Mesenchymal stem cell (in vitro differentiated cells and primary cell): Measurements from ENCODE around the gene ATP8B4.

ENCODE experiments used
- DNase-seq: peaks from one replicate; pipeline ENCODE4 v3.0.0-alpha.2; 2013
- H2AFZ ChIP-seq: one replicate; pipeline ENCODE4 v1.6.1; 2013; ENCODE audit warnings: low read depth, mild to moderate bottlenecking, control low read depth, inconsistent platforms, low read length, moderate library complexity
- H2AK5ac ChIP-seq: 2 replicates; pipeline ENCODE4 v1.6.1; 2013; ENCODE audit warnings: low read length, moderate library complexity, mild to moderate bottlenecking, inconsistent platforms; ENCODE audit not compliant: severe bottlenecking
- H2BK120ac ChIP-seq: one replicate; pipeline ENCODE4 v1.6.1; 2013; ENCODE audit warnings: low read depth, mild to moderate bottlenecking, inconsistent platforms, low read length, moderate library complexity
- H2BK12ac ChIP-seq, 2 experiments: one replicate each; pipeline ENCODE4 v1.6.1; 2013; ENCODE audit warnings: inconsistent platforms in 2 of 2, low read length in 2 of 2, mild to moderate bottlenecking in 2 of 2, moderate library complexity in 2 of 2, control low read depth in 1 of 2
- H2BK15ac ChIP-seq: one replicate; pipeline ENCODE4 v1.6.1; 2013; ENCODE audit warnings: mild to moderate bottlenecking, low read depth, inconsistent platforms; ENCODE audit not compliant: poor library complexity, severe bottlenecking
- H2BK5ac ChIP-seq: 2 replicates; pipeline ENCODE4 v1.6.1; 2013; ENCODE audit warnings: low read depth, mild to moderate bottlenecking, low read length, control low read depth, inconsistent platforms; ENCODE audit not compliant: poor library complexity, severe bottlenecking
- H3K14ac ChIP-seq, 2 experiments: one replicate each; pipeline ENCODE4 v1.6.1; 2013; ENCODE audit warnings: inconsistent platforms in 2 of 2, low read length in 2 of 2, control low read depth in 1 of 2, mild to moderate bottlenecking in 1 of 2, moderate library complexity in 1 of 2
- H3K18ac ChIP-seq, 2 experiments: one replicate each; pipeline ENCODE4 v1.6.1; 2013; ENCODE audit warnings: inconsistent platforms in 2 of 2, low read length in 2 of 2, control low read depth in 1 of 2, low read depth in 1 of 2, mild to moderate bottlenecking in 1 of 2
- H3K23ac ChIP-seq, 2 experiments: one replicate each; pipeline ENCODE4 v1.6.1; 2013; ENCODE audit warnings: inconsistent platforms in 2 of 2, low read length in 2 of 2, mild to moderate bottlenecking in 2 of 2, moderate library complexity in 2 of 2, control low read depth in 1 of 2
- H3K27ac ChIP-seq: 2 replicates; pipeline ENCODE4 v1.5.1; 2013; ENCODE audit warnings: mild to moderate bottlenecking, moderate library complexity, low read length, control low read depth, inconsistent platforms; ENCODE audit not compliant: poor library complexity, severe bottlenecking
- H3K27me3 ChIP-seq, 2 experiments: 2 replicates each; pipeline versions ENCODE4 v1.6.1 to v1.7.0; 2013; ENCODE audit warnings: low read length in 2 of 2, mild to moderate bottlenecking in 2 of 2, moderate library complexity in 2 of 2, control low read depth in 1 of 2, inconsistent platforms in 1 of 2; ENCODE audit not compliant: control insufficient read depth in 1 of 2, insufficient read depth in 1 of 2
- H3K36me3 ChIP-seq, 2 experiments: 2 replicates each; pipeline versions ENCODE4 v1.6.1 to v1.7.0; 2013; ENCODE audit warnings: low read length in 2 of 2, control low read depth in 1 of 2, inconsistent platforms in 1 of 2, low read depth in 1 of 2, mild to moderate bottlenecking in 1 of 2; ENCODE audit not compliant: insufficient read depth in 2 of 2, control insufficient read depth in 1 of 2
- H3K4ac ChIP-seq, 2 experiments: one replicate each; pipeline ENCODE4 v1.6.1; 2013; ENCODE audit warnings: inconsistent platforms in 2 of 2, low read length in 2 of 2, mild to moderate bottlenecking in 2 of 2, moderate library complexity in 2 of 2, control low read depth in 1 of 2, low read depth in 1 of 2
- H3K4me1 ChIP-seq: 2 replicates; pipeline ENCODE4 v1.6.1; 2013; ENCODE audit warnings: low read depth, low read length, control low read depth; ENCODE audit not compliant: control insufficient read depth, insufficient read depth
- H3K4me2 ChIP-seq: 2 replicates; pipeline ENCODE4 v1.6.1; 2013; ENCODE audit warnings: low read length, mild to moderate bottlenecking, inconsistent platforms; ENCODE audit not compliant: poor library complexity, severe bottlenecking
- H3K4me3 ChIP-seq, 2 experiments: 2 replicates each; pipeline versions ENCODE4 v1.5.1 to v1.7.0; 2013; ENCODE audit warnings: low read length in 2 of 2, mild to moderate bottlenecking in 2 of 2, control low read depth in 1 of 2, low read depth in 1 of 2; ENCODE audit not compliant: insufficient read depth in 1 of 2
- H3K79me1 ChIP-seq: replicated peaks from 2 replicates; pipeline ENCODE4 v1.6.1; 2013; ENCODE audit warnings: mild to moderate bottlenecking, control low read depth, low read length, inconsistent platforms; ENCODE audit not compliant: poor library complexity, severe bottlenecking
- H3K9ac ChIP-seq: 2 replicates; pipeline ENCODE4 v1.7.0; 2013; ENCODE audit warnings: mild to moderate bottlenecking, low read length, moderate library complexity
- H3K9me3 ChIP-seq: 2 replicates; pipeline ENCODE4 v1.7.0; 2013; ENCODE audit warnings: mild to moderate bottlenecking, low read length; ENCODE audit not compliant: control insufficient read depth
- H4K8ac ChIP-seq: one replicate; pipeline ENCODE4 v1.6.1; 2013; ENCODE audit warnings: inconsistent platforms, mild to moderate bottlenecking, low read length, moderate library complexity
- H4K91ac ChIP-seq: one replicate; pipeline ENCODE4 v1.6.1; 2013; ENCODE audit warnings: mild to moderate bottlenecking, low read length, inconsistent platforms
- WGBS: methylation state at CpG from one replicate; pipeline ENCODE4 v1.1.7; 2013; ENCODE audit warnings: mixed read lengths; 5-methylcytosine and 5-hydroxymethylcytosine counted together

Gene ATP8B4

GRCh38 chr15:49984436-49984835 is 134.6 kb downstream of the ATP8B4 start:
- no CpG with 5 or more reads among the region's 2 CpGs for WGBS
- Histone ChIP-seq H3K79me1 (no peaks in the 10 kb centered on the region), H3K9ac (no peak overlapping the region), H4K91ac (peak overlapping the region; percentile 44), H2AFZ (no peak overlapping the region), H4K8ac (no peak overlapping the region), H3K23ac (no peak overlapping the region), H2AK5ac (no peak overlapping the region), H3K9me3 (no peaks in the 10 kb centered on the region), H3K36me3 (no peaks in the 10 kb centered on the region), H2BK5ac (no peak overlapping the region), H3K4me1 (no peaks in the 10 kb centered on the region), H3K27ac (no peak overlapping the region), H2BK12ac (peak overlapping the region; percentile 20 to 94), H2BK15ac (no peak overlapping the region), H3K18ac (peak overlapping the region; percentile 33 to 73), H3K4me2 (no peak overlapping the region), H2BK120ac (peak overlapping the region; percentile 42), H3K14ac (peak overlapping the region in 1 of 2 experiments; percentile 75), H3K27me3 (peaks cover 0 to 3% of the 10 kb centered on the region in 2 experiments), H3K4me3 (no peak overlapping the region), H3K4ac (peak overlapping the region in 1 of 2 experiments; percentile 67)
- DNase-seq = no peak

GRCh38 chr15:49982584-49982983 is 136.4 kb downstream of the ATP8B4 start:
- no peaks in the 10 kb centered on the region for H3K4me1 ChIP-seq
- H4K8ac ChIP-seq = no peak overlapping the region
- H4K91ac ChIP-seq = no peak overlapping the region
- no peak overlapping the region for H3K23ac ChIP-seq
- H3K4me2 ChIP-seq = no peak overlapping the region
- no peak overlapping the region for H3K27ac ChIP-seq
- peaks cover 0 to 3% of the 10 kb centered on the region in 2 experiments for H3K27me3 ChIP-seq
- H3K4ac ChIP-seq = no peak overlapping the region
- H3K4me3 ChIP-seq = no peak overlapping the region
- no peak overlapping the region for H2BK120ac ChIP-seq
- no peak overlapping the region for H3K14ac ChIP-seq
- no peaks in the 10 kb centered on the region for H3K36me3 ChIP-seq
- H2BK12ac ChIP-seq = no peak overlapping the region
- no peaks in the 10 kb centered on the region for H3K9me3 ChIP-seq
- H2AFZ ChIP-seq = no peak overlapping the region
- no peak overlapping the region for H2AK5ac ChIP-seq
- H2BK5ac ChIP-seq = no peak overlapping the region
- peak; percentile 76 for DNase-seq
- no peak overlapping the region for H3K9ac ChIP-seq
- no peak overlapping the region for H2BK15ac ChIP-seq
- H3K79me1 ChIP-seq = no peaks in the 10 kb centered on the region
- WGBS = 38% methylated on average over 3 of the region's 3 CpGs
- no peak overlapping the region for H3K18ac ChIP-seq

GRCh38 chr15:49979705-49980382 is 139.2 kb downstream of the ATP8B4 start:
- Histone ChIP-seq H2BK15ac (no peak overlapping the region), H3K18ac (no peak overlapping the region), H3K4me2 (no peak overlapping the region), H2BK5ac (no peak overlapping the region), H3K9ac (no peak overlapping the region), H3K27ac (no peak overlapping the region), H3K79me1 (no peaks in the 10 kb centered on the region), H4K8ac (no peak overlapping the region), H2AK5ac (no peak overlapping the region), H3K4me3 (no peak overlapping the region), H3K23ac (no peak overlapping the region), H2AFZ (no peak overlapping the region), H3K4me1 (no peaks in the 10 kb centered on the region), H3K9me3 (no peaks in the 10 kb centered on the region), H4K91ac (no peak overlapping the region), H3K27me3 (peaks cover 0 to 3% of the 10 kb centered on the region in 2 experiments), H3K36me3 (no peaks in the 10 kb centered on the region), H3K4ac (no peak overlapping the region), H3K14ac (no peak overlapping the region), H2BK12ac (no peak overlapping the region), H2BK120ac (no peak overlapping the region)
- DNase-seq = no peak
- WGBS = 98% methylated on average over 2 of the region's 2 CpGs

- no peaks in the 10 kb centered on the region for H3K36me3 ChIP-seq
- H2AK5ac ChIP-seq = no peak overlapping the region
- 0% methylated on average over 1 of the region's 2 CpGs for WGBS
- H3K4me1 ChIP-seq = no peaks in the 10 kb centered on the region
- no peak overlapping the region for H3K4ac ChIP-seq
- no peak overlapping the region for H3K4me3 ChIP-seq
- H3K27me3 ChIP-seq = no peaks in the 10 kb centered on the region
- H3K27ac ChIP-seq = no peak overlapping the region
- no peak overlapping the region for H3K4me2 ChIP-seq
- no peak overlapping the region for H3K23ac ChIP-seq
- no peak for DNase-seq
- H2BK5ac ChIP-seq = no peak overlapping the region
- H3K9ac ChIP-seq = no peak overlapping the region
- H2BK12ac ChIP-seq = no peak overlapping the region
- no peak overlapping the region for H3K14ac ChIP-seq
- H3K79me1 ChIP-seq = no peaks in the 10 kb centered on the region
- H2BK15ac ChIP-seq = no peak overlapping the region
- H4K91ac ChIP-seq = no peak overlapping the region
- no peak overlapping the region for H4K8ac ChIP-seq
- H3K18ac ChIP-seq = no peak overlapping the region
- H2BK120ac ChIP-seq = peak overlapping the region; percentile 34
- no peaks in the 10 kb centered on the region for H3K9me3 ChIP-seq
- no peak overlapping the region for H2AFZ ChIP-seq
Observed at GRCh38 chr15:49978121-49978520, 140.9 kb downstream of the ATP8B4 start.
